ENCODE measurements around the gene CNPY3. TPM values are rescaled to one million over a fixed set of nuclear protein-coding genes. Genes with fewer than 3 reads are reported as not detected.
A peak's percentile ranks its signal among the peaks of the same experiment; 100 is the strongest.

The CNPY3 gene
- total and polyA plus RNA-seq, 10 of the 15 experiments (the other 5 are each of a cell fraction or from before 2014, with no cell fraction given) = 7.2 to 102 (median 73.6) TPM

DNA sequence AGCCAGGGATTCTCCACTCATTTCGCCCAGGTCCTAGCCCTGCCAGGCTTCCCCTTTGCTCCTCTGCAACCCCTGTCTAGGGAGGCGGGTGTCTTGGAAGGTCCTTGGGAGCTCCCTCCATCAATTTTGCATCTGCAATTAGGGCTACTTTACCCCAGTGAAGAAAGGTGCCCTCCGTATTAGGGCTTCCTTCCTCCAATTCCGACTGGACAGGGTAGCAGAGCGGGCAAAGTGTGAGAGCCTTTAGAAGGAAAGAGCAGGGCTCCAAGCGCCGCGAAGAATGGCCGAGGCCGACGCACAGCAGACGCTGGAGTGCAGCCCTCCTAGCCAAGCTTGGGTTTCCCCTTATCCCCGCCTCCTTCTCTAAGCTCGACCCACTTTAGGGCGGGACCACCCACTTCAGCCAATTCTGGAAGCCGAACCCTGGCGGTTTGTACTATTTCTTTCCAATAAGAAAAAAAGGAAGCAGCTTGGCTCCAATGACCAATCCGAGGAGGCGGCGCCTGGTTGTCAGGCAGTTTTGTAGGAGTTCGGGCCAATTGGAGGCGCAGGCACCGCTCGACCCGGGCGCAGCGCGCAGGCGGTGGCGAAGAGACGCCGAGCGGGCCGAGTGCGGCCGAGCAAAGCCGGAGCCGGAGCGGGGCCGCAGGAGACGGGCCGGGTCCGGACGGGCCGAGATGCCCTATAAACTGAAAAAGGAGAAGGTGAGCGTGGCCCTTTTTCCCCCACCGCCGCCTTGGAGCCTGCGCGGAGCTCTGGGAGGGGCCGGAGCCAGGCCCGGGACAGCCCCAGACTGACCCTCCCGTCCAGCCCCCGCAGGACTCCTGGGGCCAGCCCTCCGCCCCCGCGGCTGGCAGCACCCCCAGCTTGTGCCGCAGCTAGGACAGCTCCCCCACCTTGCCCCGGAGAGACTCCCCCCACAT lies 55.0 kb downstream of the CNPY3 start, which contains the start of gene PPP2R5D (continued):
- TF ChIP-seq NR2C2 (IDR thresholded peaks at IDR 0.05; ENCODE audit: borderline replicate concordance, control insufficient read depth, insufficient read length, low read depth) (no peak), TCF7 (IDR thresholded peaks at IDR 0.05; ENCODE audit: borderline replicate concordance) (no peak), TCF12 (IDR thresholded peaks at IDR 0.05; ENCODE audit: low read depth, low read length) (peak; percentile 32; the same call in 1 of the 2 replicates), SMAD1 (IDR thresholded peaks at IDR 0.05; ENCODE audit: low read depth, partially characterized antibody) (peak; percentile 65), ZNF207 (IDR thresholded peaks at IDR 0.05; ENCODE audit: borderline replicate concordance) (no peak), STAT1 (conservative IDR thresholded peaks at IDR 0.05) (no peak), LARP7 (IDR thresholded peaks at IDR 0.05) (peak; percentile 12; the same call in 1 of the 2 replicates), NFIC (IDR thresholded peaks at IDR 0.05; ENCODE audit: low read depth, low read length) (no peak), RAD21 (IDR thresholded peaks at IDR 0.05; ENCODE audit: insufficient read depth, low read depth, low read length) (no peak), BMI1 (IDR thresholded peaks at IDR 0.05; ENCODE audit: borderline replicate concordance) (no peak)
- TF ChIP-seq, protein P1, sequence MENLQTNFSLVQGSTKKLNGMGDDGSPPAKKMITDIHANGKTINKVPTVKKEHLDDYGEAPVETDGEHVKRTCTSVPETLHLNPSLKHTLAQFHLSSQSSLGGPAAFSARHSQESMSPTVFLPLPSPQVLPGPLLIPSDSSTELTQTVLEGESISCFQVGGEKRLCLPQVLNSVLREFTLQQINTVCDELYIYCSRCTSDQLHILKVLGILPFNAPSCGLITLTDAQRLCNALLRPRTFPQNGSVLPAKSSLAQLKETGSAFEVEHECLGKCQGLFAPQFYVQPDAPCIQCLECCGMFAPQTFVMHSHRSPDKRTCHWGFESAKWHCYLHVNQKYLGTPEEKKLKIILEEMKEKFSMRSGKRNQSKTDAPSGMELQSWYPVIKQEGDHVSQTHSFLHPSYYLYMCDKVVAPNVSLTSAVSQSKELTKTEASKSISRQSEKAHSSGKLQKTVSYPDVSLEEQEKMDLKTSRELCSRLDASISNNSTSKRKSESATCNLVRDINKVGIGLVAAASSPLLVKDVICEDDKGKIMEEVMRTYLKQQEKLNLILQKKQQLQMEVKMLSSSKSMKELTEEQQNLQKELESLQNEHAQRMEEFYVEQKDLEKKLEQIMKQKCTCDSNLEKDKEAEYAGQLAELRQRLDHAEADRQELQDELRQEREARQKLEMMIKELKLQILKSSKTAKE (IDR thresholded peaks at IDR 0.05; ENCODE audit: low read depth, poor library complexity, severe bottlenecking) = no peak
- TF ChIP-seq, protein P2, sequence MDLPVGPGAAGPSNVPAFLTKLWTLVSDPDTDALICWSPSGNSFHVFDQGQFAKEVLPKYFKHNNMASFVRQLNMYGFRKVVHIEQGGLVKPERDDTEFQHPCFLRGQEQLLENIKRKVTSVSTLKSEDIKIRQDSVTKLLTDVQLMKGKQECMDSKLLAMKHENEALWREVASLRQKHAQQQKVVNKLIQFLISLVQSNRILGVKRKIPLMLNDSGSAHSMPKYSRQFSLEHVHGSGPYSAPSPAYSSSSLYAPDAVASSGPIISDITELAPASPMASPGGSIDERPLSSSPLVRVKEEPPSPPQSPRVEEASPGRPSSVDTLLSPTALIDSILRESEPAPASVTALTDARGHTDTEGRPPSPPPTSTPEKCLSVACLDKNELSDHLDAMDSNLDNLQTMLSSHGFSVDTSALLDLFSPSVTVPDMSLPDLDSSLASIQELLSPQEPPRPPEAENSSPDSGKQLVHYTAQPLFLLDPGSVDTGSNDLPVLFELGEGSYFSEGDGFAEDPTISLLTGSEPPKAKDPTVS (IDR thresholded peaks at IDR 0.05; ENCODE audit: low read depth, low read length) = no peak
- TF ChIP-seq, protein P3, sequence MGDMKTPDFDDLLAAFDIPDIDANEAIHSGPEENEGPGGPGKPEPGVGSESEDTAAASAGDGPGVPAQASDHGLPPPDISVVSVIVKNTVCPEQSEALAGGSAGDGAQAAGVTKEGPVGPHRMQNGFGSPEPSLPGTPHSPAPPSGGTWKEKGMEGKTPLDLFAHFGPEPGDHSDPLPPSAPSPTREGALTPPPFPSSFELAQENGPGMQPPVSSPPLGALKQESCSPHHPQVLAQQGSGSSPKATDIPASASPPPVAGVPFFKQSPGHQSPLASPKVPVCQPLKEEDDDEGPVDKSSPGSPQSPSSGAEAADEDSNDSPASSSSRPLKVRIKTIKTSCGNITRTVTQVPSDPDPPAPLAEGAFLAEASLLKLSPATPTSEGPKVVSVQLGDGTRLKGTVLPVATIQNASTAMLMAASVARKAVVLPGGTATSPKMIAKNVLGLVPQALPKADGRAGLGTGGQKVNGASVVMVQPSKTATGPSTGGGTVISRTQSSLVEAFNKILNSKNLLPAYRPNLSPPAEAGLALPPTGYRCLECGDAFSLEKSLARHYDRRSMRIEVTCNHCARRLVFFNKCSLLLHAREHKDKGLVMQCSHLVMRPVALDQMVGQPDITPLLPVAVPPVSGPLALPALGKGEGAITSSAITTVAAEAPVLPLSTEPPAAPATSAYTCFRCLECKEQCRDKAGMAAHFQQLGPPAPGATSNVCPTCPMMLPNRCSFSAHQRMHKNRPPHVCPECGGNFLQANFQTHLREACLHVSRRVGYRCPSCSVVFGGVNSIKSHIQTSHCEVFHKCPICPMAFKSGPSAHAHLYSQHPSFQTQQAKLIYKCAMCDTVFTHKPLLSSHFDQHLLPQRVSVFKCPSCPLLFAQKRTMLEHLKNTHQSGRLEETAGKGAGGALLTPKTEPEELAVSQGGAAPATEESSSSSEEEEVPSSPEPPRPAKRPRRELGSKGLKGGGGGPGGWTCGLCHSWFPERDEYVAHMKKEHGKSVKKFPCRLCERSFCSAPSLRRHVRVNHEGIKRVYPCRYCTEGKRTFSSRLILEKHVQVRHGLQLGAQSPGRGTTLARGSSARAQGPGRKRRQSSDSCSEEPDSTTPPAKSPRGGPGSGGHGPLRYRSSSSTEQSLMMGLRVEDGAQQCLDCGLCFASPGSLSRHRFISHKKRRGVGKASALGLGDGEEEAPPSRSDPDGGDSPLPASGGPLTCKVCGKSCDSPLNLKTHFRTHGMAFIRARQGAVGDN (IDR thresholded peaks at IDR 0.05) = peak; percentile 23; the same call in 1 of the 2 replicates
- TF ChIP-seq, protein P4, sequence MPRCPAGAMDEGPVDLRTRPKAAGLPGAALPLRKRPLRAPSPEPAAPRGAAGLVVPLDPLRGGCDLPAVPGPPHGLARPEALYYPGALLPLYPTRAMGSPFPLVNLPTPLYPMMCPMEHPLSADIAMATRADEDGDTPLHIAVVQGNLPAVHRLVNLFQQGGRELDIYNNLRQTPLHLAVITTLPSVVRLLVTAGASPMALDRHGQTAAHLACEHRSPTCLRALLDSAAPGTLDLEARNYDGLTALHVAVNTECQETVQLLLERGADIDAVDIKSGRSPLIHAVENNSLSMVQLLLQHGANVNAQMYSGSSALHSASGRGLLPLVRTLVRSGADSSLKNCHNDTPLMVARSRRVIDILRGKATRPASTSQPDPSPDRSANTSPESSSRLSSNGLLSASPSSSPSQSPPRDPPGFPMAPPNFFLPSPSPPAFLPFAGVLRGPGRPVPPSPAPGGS (IDR thresholded peaks at IDR 0.05; ENCODE audit: borderline replicate concordance, insufficient read depth, low read depth, low read length, poor library complexity, severe bottlenecking) = no peak
- TF ChIP-seq, protein P5, sequence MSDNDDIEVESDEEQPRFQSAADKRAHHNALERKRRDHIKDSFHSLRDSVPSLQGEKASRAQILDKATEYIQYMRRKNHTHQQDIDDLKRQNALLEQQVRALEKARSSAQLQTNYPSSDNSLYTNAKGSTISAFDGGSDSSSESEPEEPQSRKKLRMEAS (IDR thresholded peaks at IDR 0.05; ENCODE audit: low read depth, low read length) = no peak

Data from GM12878 (cell line).